ENCODE measurements around the gene PRR5L. TPM values are rescaled to one million over a fixed set of nuclear protein-coding genes. Genes with fewer than 3 reads are reported as not detected.

The PRR5L gene
- total RNA-seq, 4 donors from 2014 or later = 2.2 to 10.9 (median 3.5) TPM

- H3K9me3 ChIP-seq = no peaks in the 10 kb centered on the region
- peaks cover 27% of the 10 kb centered on the region for H3K4me1 ChIP-seq
- peaks cover 13% of the 10 kb centered on the region for H3K27me3 ChIP-seq
- 77% methylated on average over 6 of the region's 6 CpGs for WGBS
- H3K36me3 ChIP-seq = no peaks in the 10 kb centered on the region
- H3K27ac ChIP-seq = no peak overlapping the region
- H3K4me3 ChIP-seq = no peak overlapping the region
- no peak for DNase-seq (ENCODE audit: low spot score in 2 of 2)
- no peak for TF ChIP-seq POLR2AphosphoS5 (IDR thresholded peaks at IDR 0.05)
Measured at GRCh38 chr11:36373016-36374010, 77.2 kb downstream of the PRR5L start.

- H3K9me3 ChIP-seq = no peaks in the 10 kb centered on the region
- TF ChIP-seq POLR2A (IDR thresholded peaks at IDR 0.05) (no peak), EP300 (IDR thresholded peaks at IDR 0.05) (no peak), POLR2AphosphoS5 (IDR thresholded peaks at IDR 0.05) (no peak), CTCF (IDR thresholded peaks at IDR 0.05) (no peak)
- no peak for DNase-seq (ENCODE audit: low spot score in 2 of 2)
- peaks cover 13% of the 10 kb centered on the region for H3K27me3 ChIP-seq
- no peak overlapping the region for H3K4me3 ChIP-seq
- WGBS = 55% methylated on average over 4 of the region's 4 CpGs
- H3K27ac ChIP-seq = no peak overlapping the region
- H3K36me3 ChIP-seq = no peaks in the 10 kb centered on the region
- peaks cover 29% of the 10 kb centered on the region for H3K4me1 ChIP-seq
Measured at GRCh38 chr11:36374726-36375125, 78.6 kb downstream of the PRR5L start.

- Histone ChIP-seq H3K36me3 (no peaks in the 10 kb centered on the region), H3K9me3 (no peaks in the 10 kb centered on the region), H3K4me1 (peaks cover 29% of the 10 kb centered on the region), H3K27ac (no peak overlapping the region), H3K27me3 (peaks cover 13% of the 10 kb centered on the region), H3K4me3 (peak overlapping the region; percentile 66)
- no peak for DNase-seq (ENCODE audit: low spot score in 2 of 2)
- no peak for TF ChIP-seq EP300 (IDR thresholded peaks at IDR 0.05)
- TF ChIP-seq POLR2A (IDR thresholded peaks at IDR 0.05) = no peak
- TF ChIP-seq CTCF (IDR thresholded peaks at IDR 0.05) = no peak
- no peak for TF ChIP-seq POLR2AphosphoS5 (IDR thresholded peaks at IDR 0.05)
- WGBS = 64% methylated on average over 9 of the region's 9 CpGs
Measured at GRCh38 chr11:36375353-36376008, 79.4 kb downstream of the PRR5L start.

- no peak for TF ChIP-seq CTCF (IDR thresholded peaks at IDR 0.05)
- Histone ChIP-seq H3K27ac (no peak overlapping the region), H3K36me3 (no peaks in the 10 kb centered on the region), H3K27me3 (peaks cover 13% of the 10 kb centered on the region), H3K4me1 (peaks cover 29% of the 10 kb centered on the region), H3K4me3 (peak overlapping the region; percentile 66), H3K9me3 (no peaks in the 10 kb centered on the region)
- 2% methylated on average over 39 of the region's 55 CpGs for WGBS
- no peak for DNase-seq (ENCODE audit: low spot score in 2 of 2)
Measured at GRCh38 chr11:36376009-36376887, 80.2 kb downstream of the PRR5L start.

- Histone ChIP-seq H3K36me3 (no peaks in the 10 kb centered on the region), H3K9me3 (no peaks in the 10 kb centered on the region), H3K4me1 (peaks cover 29% of the 10 kb centered on the region), H3K27me3 (peaks cover 13% of the 10 kb centered on the region), H3K4me3 (peak overlapping the region; percentile 66), H3K27ac (peak overlapping the region; percentile 42)
- peak in 1 of 2 donors; percentile 62 for DNase-seq (ENCODE audit: low spot score in 2 of 2)
- WGBS = 0% methylated on average over 15 of the region's 68 CpGs
- peak in 1 of 2 donors; percentile 51 for TF ChIP-seq CTCF (IDR thresholded peaks at IDR 0.05)
- no peak for TF ChIP-seq POLR2AphosphoS5 (IDR thresholded peaks at IDR 0.05)
Measured at GRCh38 chr11:36376888-36377758, 81.0 kb downstream of the PRR5L start.
